Measurements from ENCODE around the gene RPA1. TPM values are rescaled to one million over a fixed set of nuclear protein-coding genes. Genes with fewer than 3 reads are reported as not detected.

RPA1 gene
- total RNA-seq, 2 experiments from 2014 or later, result 189 to 197 TPM

- Mint-ChIP-seq H3K9me3 (no peaks in the 10 kb centered on the region), H3K27ac (no peak overlapping the region), H3K36me3 (ENCODE audit: low read depth) (no peaks in the 10 kb centered on the region), H3K27me3 (peaks cover 3% of the 10 kb centered on the region), H3K4me1 (ENCODE audit: low read depth) (no peaks in the 10 kb centered on the region), H3K4me3 (no peak overlapping the region)
- ATAC-seq (no peak), DNase-seq (no peak)
- POLR2A ChIA-PET, result interaction anchor here (0.6 kb wide), 1 partner anchor 1102 kb away, joined by 3 read pairs; no protein-coding TSS in a partner anchor
- intact Hi-C loops (cut with micrococcal nuclease), result no loop called here
- CTCF ChIA-PET, result interaction anchor here (0.9 to 1.0 kb wide), 2 partner anchors 10 to 65 kb away, joined by 3 to 4 read pairs; no protein-coding TSS in a partner anchor
- no peak for TF ChIP-seq CTCF (IDR thresholded peaks at IDR 0.05)
These were observed 88.7 kb downstream of the RPA1 start for GRCh38 chr17:1918346-1919162.

DNA sequence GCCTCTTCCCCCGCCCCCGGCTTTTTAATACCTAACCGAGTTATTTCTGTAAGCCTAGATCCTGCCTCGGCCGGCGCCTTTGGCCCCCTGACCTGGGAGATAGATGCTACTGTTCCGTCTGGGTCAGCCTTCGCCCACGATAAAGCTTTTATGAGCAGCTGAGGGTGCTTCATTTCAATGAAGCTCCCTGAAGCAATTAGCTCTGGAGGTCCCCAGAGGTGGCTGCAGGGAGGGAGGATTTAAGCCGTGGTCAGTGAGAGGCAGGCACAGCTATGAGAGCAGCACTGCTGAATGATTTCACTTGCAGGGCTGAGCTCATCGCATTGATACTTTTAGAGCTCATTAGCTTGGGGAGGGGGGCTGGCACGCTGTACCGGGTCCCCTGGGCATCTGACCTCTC lies 89.4 kb downstream of the RPA1 start:
- ChIA-PET POLR2A (interaction anchor here (0.6 kb wide), 1 partner anchor 1102 kb away, joined by 3 read pairs; no protein-coding TSS in a partner anchor), CTCF (interaction anchor here (0.9 to 1.0 kb wide), 2 partner anchors 10 to 64 kb away, joined by 3 to 4 read pairs; no protein-coding TSS in a partner anchor)
- peaks cover 3% of the 10 kb centered on the region for H3K27me3 Mint-ChIP-seq
- DNase-seq (no peak), ATAC-seq (no peak)
- no peaks in the 10 kb centered on the region for H3K9me3 Mint-ChIP-seq
- TF ChIP-seq CTCF (IDR thresholded peaks at IDR 0.05), result no peak
- H3K27ac Mint-ChIP-seq, result no peak overlapping the region
- H3K4me1 Mint-ChIP-seq (ENCODE audit: low read depth), result no peaks in the 10 kb centered on the region
- no peaks in the 10 kb centered on the region for H3K36me3 Mint-ChIP-seq (ENCODE audit: low read depth)
- H3K4me3 Mint-ChIP-seq, result no peak overlapping the region
- intact Hi-C loops (cut with micrococcal nuclease), result no loop called here

DNA sequence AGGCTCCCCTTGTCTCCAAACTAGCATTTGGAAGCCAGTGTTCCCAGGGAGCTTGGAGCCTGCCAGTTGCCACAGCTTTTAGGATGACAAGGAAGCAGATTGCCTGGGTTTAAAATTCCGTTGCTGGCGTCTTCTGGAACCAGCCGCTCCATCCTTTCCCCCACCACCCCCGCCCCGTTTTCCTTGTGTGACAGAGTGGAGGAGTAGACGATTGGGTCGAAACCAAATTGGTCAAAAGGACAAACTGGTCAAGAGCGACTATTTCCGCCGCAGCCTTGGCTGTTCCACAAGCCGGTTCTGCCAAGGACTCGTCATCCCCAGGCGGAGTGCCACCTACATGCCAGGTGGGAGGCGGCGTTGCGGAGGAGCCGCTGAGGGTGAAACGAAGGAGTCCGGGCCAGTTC lies 91.1 kb downstream of the RPA1 start:
- Mint-ChIP-seq H3K27me3 (peaks cover 2% of the 10 kb centered on the region), H3K4me3 (no peak overlapping the region), H3K9me3 (no peaks in the 10 kb centered on the region), H3K36me3 (ENCODE audit: low read depth) (no peaks in the 10 kb centered on the region), H3K4me1 (ENCODE audit: low read depth) (no peaks in the 10 kb centered on the region), H3K27ac (no peak overlapping the region)
- no peak for ATAC-seq
- POLR2A ChIA-PET, result no interaction called here
- no peak for DNase-seq
- intact Hi-C loops (cut with micrococcal nuclease), result no loop called here
- CTCF ChIA-PET, result no interaction called here
- TF ChIP-seq CTCF (IDR thresholded peaks at IDR 0.05), result no peak

DNA sequence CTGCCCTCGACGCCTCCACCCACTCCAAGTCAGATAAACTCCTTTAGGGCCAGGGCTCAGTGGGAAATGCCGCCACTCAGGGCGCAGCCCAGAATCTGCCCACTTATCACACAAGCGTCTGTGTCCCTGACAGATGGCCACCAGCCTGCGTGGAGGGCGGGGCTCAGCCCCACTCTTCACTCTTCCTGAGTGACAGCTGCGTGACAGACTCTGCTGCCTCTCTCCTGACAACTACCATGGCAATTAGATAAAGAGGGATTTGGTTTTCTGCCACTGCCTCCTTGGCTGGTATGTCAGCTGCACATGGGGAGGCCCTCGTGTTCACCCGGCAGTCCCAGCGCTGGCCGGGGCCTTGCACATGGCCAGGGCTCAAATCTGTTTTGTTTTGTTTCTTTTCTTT lies 99.2 kb downstream of the RPA1 start:
- Mint-ChIP-seq H3K9me3 (no peaks in the 10 kb centered on the region), H3K27me3 (peaks cover 2% of the 10 kb centered on the region), H3K36me3 (ENCODE audit: low read depth) (no peaks in the 10 kb centered on the region), H3K27ac (no peak overlapping the region), H3K4me1 (ENCODE audit: low read depth) (no peaks in the 10 kb centered on the region), H3K4me3 (no peak overlapping the region)
- DNase-seq, result no peak
- CTCF ChIA-PET, result no interaction called here
- ATAC-seq, result no peak
- TF ChIP-seq CTCF (IDR thresholded peaks at IDR 0.05), result no peak
- intact Hi-C loops (cut with micrococcal nuclease), result no loop called here
- POLR2A ChIA-PET, result no interaction called here

GRCh38 chr17:1930337-1930645 lies 100.5 kb downstream of the RPA1 start:
- ChIA-PET CTCF (no interaction called here), POLR2A (no interaction called here)
- ATAC-seq (no peak), DNase-seq (no peak)
- Mint-ChIP-seq H3K27me3 (peaks cover 2% of the 10 kb centered on the region), H3K4me1 (ENCODE audit: low read depth) (no peaks in the 10 kb centered on the region), H3K9me3 (no peaks in the 10 kb centered on the region), H3K4me3 (no peak overlapping the region), H3K36me3 (ENCODE audit: low read depth) (no peaks in the 10 kb centered on the region), H3K27ac (no peak overlapping the region)
- intact Hi-C loops (cut with micrococcal nuclease), result no loop called here
- TF ChIP-seq CTCF (IDR thresholded peaks at IDR 0.05), result no peak

All from activated CD8-positive, alpha-beta T cell treated with anti-CD3 and anti-CD28 coated beads for 36 hours (primary cell).